Stimulated activated CD4-positive, alpha-beta T cell treated with anti-CD3 and anti-CD28 coated beads, TNF-alpha, amount 100 ng/mL, for 4 hours (primary cell): ENCODE results near the gene MFAP4.
A peak's percentile ranks its signal among the peaks of the same experiment; 100 is the strongest.

Source experiments
- DNase-seq, 3 experiments: peaks; one replicate each; pipeline ENCODE4 v3.0.0-alpha.2; 2020; ENCODE audit warnings: low read depth in 3 of 3

Gene MFAP4

GRCh38 chr17:19385521-19385983, 1.4 kb downstream of the MFAP4 start:
- DNase-seq, result no peak

DNA sequence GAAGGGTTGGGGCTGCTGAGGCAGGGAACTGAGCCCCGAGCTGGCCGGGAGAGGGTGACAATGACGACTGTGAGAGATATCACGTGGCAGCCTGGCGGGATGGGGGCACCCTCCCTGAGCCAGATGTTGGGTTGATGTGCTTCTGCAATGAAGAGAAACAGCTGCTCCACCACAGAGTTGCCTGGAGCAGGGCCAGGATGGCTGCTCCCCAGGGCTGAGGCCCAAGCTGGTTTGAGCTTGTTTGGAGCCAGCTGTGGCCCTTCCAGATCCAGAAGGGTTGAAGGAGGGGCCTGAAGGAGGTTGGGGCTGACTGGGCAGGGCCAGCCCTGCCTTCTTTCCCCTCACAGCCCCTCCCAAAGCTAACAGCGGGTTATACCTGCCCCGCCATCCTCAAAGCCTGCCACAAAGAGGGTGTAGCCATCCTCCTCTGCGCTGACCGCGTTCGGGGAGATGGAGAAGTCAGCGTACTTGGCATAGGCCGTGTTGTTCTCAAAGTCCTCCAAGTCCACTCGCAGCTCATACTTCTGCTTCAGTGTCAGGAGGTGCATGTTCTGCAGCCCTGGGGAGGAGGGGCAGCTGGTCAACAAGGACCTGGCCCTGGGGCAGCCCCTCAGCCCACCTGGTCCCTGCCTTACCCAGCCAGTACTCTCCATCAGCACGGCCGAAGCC, 2.1 kb downstream of the MFAP4 start:
- DNase-seq, result no peak

- DNase-seq, result no peak
Observed at GRCh38 chr17:19383681-19384470, 3.1 kb downstream of the MFAP4 start.

- no peak for DNase-seq
Observed at GRCh38 chr17:19382531-19383444, 4.2 kb downstream of the MFAP4 start.

DNA sequence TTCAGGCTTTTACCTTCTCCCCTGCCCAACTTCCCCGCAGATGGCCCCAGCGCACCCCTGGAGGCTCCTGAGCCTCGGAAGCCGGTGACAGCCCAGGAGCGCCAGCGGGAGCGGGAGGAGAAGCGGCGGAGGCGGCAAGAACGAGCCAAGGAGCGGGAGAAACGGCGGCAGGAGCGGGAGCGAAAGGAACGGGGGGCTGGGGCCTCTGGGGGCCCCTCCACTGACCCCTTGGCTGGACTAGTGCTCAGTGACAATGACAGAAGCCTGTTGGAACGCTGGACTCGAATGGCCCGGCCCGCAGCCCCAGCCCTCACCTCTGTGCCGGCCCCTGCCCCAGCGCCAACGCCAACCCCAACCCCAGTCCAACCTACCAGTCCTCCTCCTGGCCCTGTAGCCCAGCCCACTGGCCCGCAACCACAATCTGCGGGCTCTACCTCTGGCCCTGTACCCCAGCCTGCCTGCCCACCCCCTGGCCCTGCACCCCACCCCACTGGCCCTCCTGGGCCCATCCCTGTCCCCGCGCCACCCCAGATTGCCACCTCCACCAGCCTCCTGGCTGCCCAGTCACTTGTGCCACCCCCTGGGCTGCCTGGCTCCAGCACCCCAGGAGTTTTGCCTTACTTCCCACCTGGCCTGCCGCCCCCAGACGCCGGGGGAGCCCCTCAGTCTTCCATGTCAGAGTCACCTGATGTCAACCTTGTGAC, 5.1 kb downstream of the MFAP4 start:
- no peak for DNase-seq

DNA sequence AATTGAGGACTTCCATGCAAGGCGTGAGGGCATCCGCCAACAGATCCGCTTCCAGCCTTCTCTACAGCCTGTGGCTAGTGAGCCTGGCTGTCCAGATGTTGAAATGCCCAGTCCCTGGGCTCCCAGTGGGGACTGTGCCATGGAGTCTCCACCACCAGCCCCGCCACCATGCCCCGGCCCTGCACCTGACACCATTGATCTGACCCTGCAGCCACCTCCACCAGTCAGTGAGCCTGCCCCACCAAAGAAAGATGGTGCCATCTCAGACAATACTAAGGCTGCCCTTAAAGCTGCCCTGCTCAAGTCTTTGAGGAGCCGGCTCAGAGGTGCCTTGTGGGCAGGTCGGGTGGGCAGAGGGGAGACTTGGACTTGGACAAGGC, 5.6 kb downstream of the MFAP4 start:
- DNase-seq, result no peak

GRCh38 chr17:19380481-19381301, 6.3 kb downstream of the MFAP4 start:
- DNase-seq, result no peak

DNA sequence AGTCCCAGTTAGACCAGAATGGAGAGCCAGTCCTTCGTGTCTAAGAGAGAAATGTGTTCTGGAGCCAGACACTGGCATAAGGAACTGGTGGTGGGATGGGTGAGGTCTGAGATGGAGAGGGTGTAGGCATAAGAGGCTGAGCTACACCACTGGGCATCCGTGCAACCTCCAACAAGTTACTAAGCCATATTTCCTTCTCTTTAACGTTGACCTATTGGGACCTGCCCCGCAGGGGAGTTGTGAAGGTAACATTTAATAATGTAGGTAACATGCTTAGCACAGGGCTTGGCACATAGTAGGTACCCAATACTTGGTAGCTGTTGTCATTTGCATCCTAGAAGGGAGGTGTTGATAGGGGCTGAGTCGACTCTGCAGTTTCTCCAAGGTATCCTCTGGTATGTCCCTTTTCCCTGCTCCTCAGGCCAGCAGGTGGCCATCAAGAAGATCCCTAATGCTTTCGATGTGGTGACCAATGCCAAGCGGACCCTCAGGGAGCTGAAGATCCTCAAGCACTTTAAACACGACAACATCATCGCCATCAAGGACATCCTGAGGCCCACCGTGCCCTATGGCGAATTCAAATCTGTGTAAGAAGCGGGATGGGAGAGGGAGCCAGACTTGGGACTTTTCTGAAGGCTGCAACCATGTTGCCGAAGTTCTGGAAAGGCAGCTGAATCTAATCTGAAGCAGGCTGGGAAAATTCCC, 7.5 kb downstream of the MFAP4 start:
- no peak for DNase-seq

DNA sequence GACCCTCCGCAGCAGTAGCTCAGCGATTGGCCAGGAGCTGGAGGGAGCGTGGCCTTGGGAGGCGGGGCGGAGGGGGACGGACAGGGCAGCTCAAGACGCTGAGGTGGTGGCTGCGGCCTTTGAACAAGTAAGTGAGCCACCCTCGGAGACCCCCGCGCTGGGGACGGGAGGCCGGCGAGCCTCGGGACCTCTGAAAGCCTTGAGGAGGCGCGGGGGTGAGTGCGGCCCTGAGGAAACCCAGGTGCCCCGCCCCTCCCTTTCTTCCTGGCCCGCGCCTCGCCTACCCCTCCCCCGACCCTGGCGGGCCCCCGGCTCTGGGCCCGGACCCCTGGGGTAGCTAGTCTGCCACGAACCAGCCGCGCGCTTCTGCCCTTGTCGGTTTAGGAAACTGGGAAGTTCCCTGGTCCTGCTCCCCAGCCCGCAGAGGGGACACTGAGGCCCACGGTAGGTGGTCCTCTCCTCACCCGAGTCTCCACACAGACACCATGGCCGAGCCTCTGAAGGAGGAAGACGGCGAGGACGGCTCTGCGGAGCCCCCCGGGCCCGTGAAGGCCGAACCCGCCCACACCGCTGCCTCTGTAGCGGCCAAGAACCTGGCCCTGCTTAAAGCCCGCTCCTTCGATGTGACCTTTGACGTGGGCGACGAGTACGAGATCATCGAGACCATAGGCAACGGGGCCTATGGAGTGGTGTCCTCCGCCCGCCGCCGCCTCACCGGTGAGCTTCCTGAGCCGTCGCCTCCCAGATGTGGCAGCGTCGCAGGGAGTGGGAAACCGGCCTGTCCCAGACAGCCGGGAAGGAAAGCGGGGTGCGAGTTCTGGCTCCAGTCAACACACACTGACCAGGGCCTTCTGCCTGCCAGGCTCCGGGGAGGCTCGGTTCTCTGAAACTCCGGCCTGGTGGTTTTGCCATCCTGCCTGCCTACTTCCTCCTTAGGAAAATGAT, 8.3 kb downstream of the MFAP4 start, which contains the start of gene MAPK7:
Gene MAPK7 (plus strand): TSS at position 83 of the 945 bp plus-strand sequence. CDS start 403 bp downstream, at position 486.
- no peak for DNase-seq

DNA sequence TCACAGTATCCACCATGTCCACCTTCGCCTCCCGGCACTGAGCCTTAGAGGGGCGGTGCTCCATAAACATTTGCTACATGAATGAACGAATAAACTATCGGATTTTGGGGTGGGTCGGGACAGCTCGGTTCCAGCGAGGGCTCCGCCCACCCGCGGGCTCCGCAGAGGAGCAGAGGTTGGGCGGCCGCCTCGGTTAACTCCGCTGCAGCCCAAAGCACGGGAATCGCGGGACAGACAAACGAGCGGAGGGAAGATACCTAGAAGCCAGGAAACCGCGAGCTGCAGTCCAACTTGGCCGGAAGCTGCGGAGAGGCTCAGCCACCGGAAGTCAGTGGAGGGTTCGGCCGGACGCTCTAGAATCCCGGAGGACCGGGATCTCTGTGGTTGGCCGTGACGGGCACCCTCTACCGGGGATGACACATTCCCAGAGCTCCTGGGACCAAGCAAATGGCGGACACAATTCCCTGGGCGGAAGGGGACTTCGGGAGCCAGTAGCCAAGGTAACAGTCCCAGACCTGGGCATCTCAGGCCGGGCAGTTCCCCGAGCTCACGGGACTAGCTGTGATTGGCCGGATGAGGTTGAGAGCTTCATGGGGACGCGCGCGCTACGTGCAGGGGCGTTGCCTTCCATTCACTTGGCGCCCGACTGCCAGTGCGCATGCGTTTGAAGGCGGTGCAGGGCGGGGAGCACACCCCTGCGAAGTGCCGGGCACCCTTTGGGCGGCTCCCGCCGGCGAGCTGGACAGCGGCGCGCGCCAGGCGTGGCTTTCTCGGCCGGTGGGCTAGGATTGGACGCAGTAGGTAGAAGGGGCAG, 9.2 kb downstream of the MFAP4 start:
- DNase-seq, result peak; percentile 81 to 85 (median 83)

DNA sequence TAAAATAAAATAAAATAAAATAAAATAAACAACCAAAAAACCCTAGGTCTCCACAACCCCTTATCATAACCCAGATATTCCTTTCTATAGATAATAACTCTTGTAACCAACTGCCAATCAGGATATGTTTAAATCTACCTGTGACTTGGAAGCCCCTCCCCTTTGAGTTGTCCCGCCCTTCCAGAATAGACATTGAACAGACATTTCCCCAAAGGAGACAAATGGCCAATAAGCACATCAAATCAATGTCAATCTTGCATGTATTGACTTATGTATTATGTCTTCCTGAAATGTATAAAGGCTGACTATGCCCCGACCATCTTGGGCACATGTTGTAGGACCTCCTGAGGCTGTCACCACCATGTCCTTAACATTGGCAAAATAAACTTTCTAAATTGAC, 10.2 kb downstream of the MFAP4 start:
- DNase-seq, result no peak

DNA sequence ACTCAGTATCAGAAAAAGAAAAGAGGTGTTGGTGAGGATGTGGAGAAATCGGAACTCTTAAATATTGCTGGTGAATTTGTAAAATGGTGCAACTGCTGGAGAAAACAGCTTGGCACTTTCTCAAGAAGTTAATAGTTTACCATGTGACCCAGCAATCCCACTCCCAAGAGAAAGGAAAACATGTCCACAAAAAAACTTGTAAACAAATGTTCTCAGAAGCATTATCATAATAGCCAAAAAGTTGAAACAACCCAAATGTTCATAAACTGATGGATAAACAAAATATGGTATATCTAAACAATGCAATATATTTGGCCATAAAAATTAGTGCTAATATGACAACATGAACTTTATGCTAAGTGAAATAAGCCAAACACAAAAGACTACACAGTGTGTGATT, 11.3 kb downstream of the MFAP4 start:
- DNase-seq, result no peak

GRCh38 chr17:19374136-19374535, 12.9 kb downstream of the MFAP4 start:
- DNase-seq, result no peak

GRCh38 chr17:19372866-19373504, 14.0 kb downstream of the MFAP4 start:
- no peak for DNase-seq

DNA sequence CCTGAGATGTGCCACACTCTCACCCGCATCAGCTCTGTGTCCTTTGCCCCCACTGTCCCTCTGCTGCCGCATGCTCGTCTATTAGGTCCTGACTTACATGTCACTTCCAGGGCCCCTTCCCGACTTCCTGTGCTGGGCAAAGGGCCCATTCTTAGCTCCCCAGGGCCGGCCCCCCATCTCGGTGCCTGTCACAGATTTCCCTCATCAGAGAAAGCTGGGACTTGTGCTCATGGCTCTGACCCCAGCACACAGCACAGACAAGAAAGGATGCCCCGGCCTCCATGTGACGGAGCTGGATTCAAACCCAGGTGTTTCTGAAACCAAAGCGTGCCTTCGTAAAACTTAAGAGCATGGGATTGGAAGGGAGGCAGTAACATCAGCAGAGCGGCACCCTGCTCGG, 14.6 kb downstream of the MFAP4 start:
- no peak for DNase-seq

GRCh38 chr17:19372011-19372370, 15.0 kb downstream of the MFAP4 start:
- no peak for DNase-seq

DNA sequence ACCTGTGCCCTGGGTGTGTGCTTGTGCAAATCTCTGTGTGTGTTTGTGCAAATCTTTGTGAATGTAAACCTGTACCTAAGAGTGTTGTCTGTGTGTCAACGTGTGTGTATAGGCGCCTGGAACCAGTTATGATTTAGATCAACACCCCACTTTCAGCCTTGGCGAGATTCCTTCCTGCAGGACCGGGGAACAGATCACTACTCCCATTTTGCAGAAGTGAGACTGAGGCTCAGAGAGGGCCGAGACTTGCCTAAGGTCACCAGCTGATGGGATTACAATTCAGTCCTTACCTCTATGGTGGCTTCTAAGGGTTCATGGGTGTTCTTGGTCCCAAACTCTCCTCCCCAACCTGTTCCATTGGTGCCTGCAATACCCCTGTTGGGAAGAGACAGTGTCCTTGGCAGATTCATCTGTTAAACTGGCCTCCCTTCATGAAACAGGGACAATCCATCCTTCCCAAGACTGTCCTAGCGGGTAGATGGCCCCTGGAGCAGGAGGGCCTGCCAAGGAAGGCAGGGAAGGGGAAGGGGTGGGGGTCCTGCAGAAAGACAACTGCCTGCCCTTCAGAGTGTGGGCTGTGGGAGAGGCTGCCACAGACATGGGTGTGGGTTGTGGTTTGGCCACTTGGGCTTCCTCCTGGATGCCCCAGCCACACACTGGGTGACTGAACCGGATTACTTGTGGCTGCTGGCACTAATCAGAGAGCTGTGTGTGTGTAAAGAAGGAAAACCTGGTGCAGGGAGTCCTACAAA, 15.6 kb downstream of the MFAP4 start:
- no peak for DNase-seq
